Measurements from ENCODE around the gene CDK11B. TPM values are rescaled to one million over a fixed set of nuclear protein-coding genes. Genes with fewer than 3 reads are reported as not detected.

CDK11B gene
- polyA plus RNA-seq, 1 donor (not counting 4 experiments of a cell fraction or from before 2014, with no cell fraction given), result 5.9 TPM

DNA sequence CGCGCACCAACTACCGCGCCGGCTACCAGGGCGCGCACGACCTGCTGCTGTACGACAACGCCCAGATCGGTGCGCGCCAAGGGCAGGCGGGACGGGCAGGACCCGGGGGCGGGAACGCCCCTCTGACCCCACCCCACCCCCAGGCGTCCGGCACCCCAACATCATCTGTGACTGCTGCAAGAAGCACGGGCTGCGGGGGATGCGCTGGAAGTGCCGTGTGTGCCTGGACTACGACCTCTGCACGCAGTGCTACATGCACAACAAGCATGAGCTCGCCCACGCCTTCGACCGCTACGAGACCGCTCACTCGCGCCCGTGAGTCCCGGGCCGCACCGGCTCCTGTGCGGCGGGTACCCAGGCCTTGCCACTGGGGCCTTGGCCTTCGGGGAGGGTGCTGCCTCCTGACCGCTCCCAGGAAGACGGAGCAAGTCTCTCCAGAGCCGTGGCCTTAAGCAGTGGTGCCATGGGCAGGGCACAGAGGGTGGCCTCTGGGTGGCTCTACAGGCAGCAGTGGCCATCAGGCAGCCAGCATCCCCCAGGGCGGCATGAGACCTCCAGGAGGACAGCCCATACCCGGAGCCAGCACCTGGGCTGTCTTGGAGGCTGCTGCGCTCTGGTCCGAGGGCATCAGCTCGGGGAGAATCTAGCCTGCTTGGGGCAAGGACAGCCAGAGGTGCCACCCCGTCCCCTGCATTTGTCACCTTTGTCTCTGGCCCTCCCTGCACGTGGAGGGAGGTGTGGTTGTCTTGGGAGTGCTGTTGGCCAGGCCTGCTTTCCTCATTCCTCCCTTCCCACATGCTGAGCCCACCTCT is 35.0 kb downstream of the CDK11B start:
- Histone ChIP-seq H4K20me1 (ENCODE audit: control insufficient read depth, extremely low read depth, insufficient read depth, low read length) (no peaks in the 10 kb centered on the region), H3K27me3 (ENCODE audit: control insufficient read depth, extremely low read depth, insufficient read depth, low read length) (no peaks in the 10 kb centered on the region), H3K79me2 (ENCODE audit: control insufficient read depth, insufficient read depth, low read length) (no peaks in the 10 kb centered on the region), H3K27ac (ENCODE audit: control insufficient read depth, insufficient read depth, low read length) (no peak overlapping the region), H3K4me1 (ENCODE audit: control insufficient read depth, extremely low read depth, insufficient read depth, low read length) (peaks cover 16% of the 10 kb centered on the region), H3K9me3 (ENCODE audit: control insufficient read depth, low read depth, low read length) (no peaks in the 10 kb centered on the region), H3K36me3 (ENCODE audit: control insufficient read depth in 2 of 2, extremely low read depth in 1 of 2, insufficient read depth in 2 of 2, low read length in 2 of 2) (no peaks in the 10 kb centered on the region), H3K9ac (ENCODE audit: control insufficient read depth, extremely low read depth, insufficient read depth, low read length) (no peak overlapping the region), H3K4me3 (ENCODE audit: control insufficient read depth in 2 of 3, extremely low read depth in 1 of 3, insufficient read depth in 2 of 3, low read depth in 1 of 3, low read length in 3 of 3) (no peak overlapping the region), H2AFZ (ENCODE audit: control insufficient read depth, low read length) (no peak overlapping the region), H3K4me2 (ENCODE audit: control insufficient read depth, extremely low read depth, insufficient read depth, low read depth, low read length) (no peak overlapping the region), H3K9me1 (ENCODE audit: control insufficient read depth, extremely low read depth, insufficient read depth, low read length) (no peaks in the 10 kb centered on the region)
- DNase-seq (ENCODE audit: low read depth, low spot score) (no peak), FAIRE-seq (no peak)
- TF ChIP-seq EZH2 (IDR thresholded peaks at IDR 0.05; ENCODE audit: low read length), result no peak
- no peak for TF ChIP-seq CTCF (optimal IDR thresholded peaks at IDR 0.05 in 1 of 3, IDR thresholded peaks at IDR 0.05 in 1 of 3, conservative IDR thresholded peaks at IDR 0.05 in 1 of 3; ENCODE audit: extremely low read depth in 1 of 3, insufficient read depth in 2 of 3, low read length in 3 of 3)
- dilution Hi-C loops (cut with MboI; ENCODE audit: extremely low pct_ligation_motif_present, low sequenced_read_pairs), result no loop called here

- H3K9me3 ChIP-seq (ENCODE audit: control insufficient read depth, low read depth, low read length), result no peaks in the 10 kb centered on the region
- no peaks in the 10 kb centered on the region for H3K79me2 ChIP-seq (ENCODE audit: control insufficient read depth, insufficient read depth, low read length)
- H3K36me3 ChIP-seq (ENCODE audit: control insufficient read depth in 2 of 2, extremely low read depth in 1 of 2, insufficient read depth in 2 of 2, low read length in 2 of 2), result no peaks in the 10 kb centered on the region
- no peak overlapping the region for H3K4me2 ChIP-seq (ENCODE audit: control insufficient read depth, extremely low read depth, insufficient read depth, low read depth, low read length)
- H3K27me3 ChIP-seq (ENCODE audit: control insufficient read depth, extremely low read depth, insufficient read depth, low read length), result no peaks in the 10 kb centered on the region
- peaks cover 9% of the 10 kb centered on the region for H3K4me1 ChIP-seq (ENCODE audit: control insufficient read depth, extremely low read depth, insufficient read depth, low read length)
- no peak for TF ChIP-seq EZH2 (IDR thresholded peaks at IDR 0.05; ENCODE audit: low read length)
- TF ChIP-seq CTCF (optimal IDR thresholded peaks at IDR 0.05 in 1 of 3, IDR thresholded peaks at IDR 0.05 in 1 of 3, conservative IDR thresholded peaks at IDR 0.05 in 1 of 3; ENCODE audit: extremely low read depth in 1 of 3, insufficient read depth in 2 of 3, low read length in 3 of 3), result no peak
- no peak overlapping the region for H3K9ac ChIP-seq (ENCODE audit: control insufficient read depth, extremely low read depth, insufficient read depth, low read length)
- no peak for DNase-seq (ENCODE audit: low read depth, low spot score)
- H2AFZ ChIP-seq (ENCODE audit: control insufficient read depth, low read length), result no peak overlapping the region
- H3K27ac ChIP-seq (ENCODE audit: control insufficient read depth, insufficient read depth, low read length), result no peak overlapping the region
- no peak overlapping the region for H3K4me3 ChIP-seq (ENCODE audit: control insufficient read depth in 2 of 3, extremely low read depth in 1 of 3, insufficient read depth in 2 of 3, low read depth in 1 of 3, low read length in 3 of 3)
- no peaks in the 10 kb centered on the region for H4K20me1 ChIP-seq (ENCODE audit: control insufficient read depth, extremely low read depth, insufficient read depth, low read length)
- dilution Hi-C loops (cut with MboI; ENCODE audit: extremely low pct_ligation_motif_present, low sequenced_read_pairs), result no loop called here
- no peaks in the 10 kb centered on the region for H3K9me1 ChIP-seq (ENCODE audit: control insufficient read depth, extremely low read depth, insufficient read depth, low read length)
- FAIRE-seq, result no peak
These were observed 35.6 kb downstream of the CDK11B start for GRCh38 chr1:1623181-1623630.
